Upper lobe of left lung (tissue), 4 donors: Measurements from ENCODE around the gene ACOD1.

Experiments
- CTCF ChIP-seq, 6 experiments: fragments of 450-650 bp in 4 of 6; fragments of 200-600 bp in 2 of 6; sonication (generic) in 2 of 6; IDR thresholded peaks; one replicate each; pipeline ENCODE4 v1.5.1; 2016 to 2019; ENCODE audit warnings: antibody characterized with exemption in 6 of 6
- EP300 ChIP-seq, 4 donors: sonication (generic); formaldehyde crosslinking; IDR thresholded peaks; one replicate each; pipeline ENCODE4 v1.5.1; 2017; ENCODE audit warnings: antibody characterized with exemption in 4 of 4, control low read depth in 2 of 4
- POLR2A ChIP-seq, 4 donors: fragments of 450-650 bp; IDR thresholded peaks; one replicate each; pipeline ENCODE4 v1.5.1; 2016 to 2017; ENCODE audit warnings: antibody characterized with exemption in 4 of 4, mild to moderate bottlenecking in 2 of 4
- POLR2AphosphoS5 ChIP-seq, 2 donors: sonication (generic); formaldehyde crosslinking; IDR thresholded peaks; one replicate each; pipeline ENCODE4 v1.5.1; 2017; ENCODE audit warnings: antibody characterized with exemption in 2 of 2

- TF ChIP-seq CTCF (IDR thresholded peaks at IDR 0.05): no peak
- no peak for TF ChIP-seq EP300 (IDR thresholded peaks at IDR 0.05)
- no peak for TF ChIP-seq POLR2A (IDR thresholded peaks at IDR 0.05)
- no peak for TF ChIP-seq POLR2AphosphoS5 (IDR thresholded peaks at IDR 0.05)
Measured at GRCh38 chr13:76934671-76935070, 13.6 kb upstream of the ACOD1 start.
